ENCODE results near the gene ZCWPW1. TPM values are rescaled to one million over a fixed set of nuclear protein-coding genes. Genes with fewer than 3 reads are reported as not detected.
A peak's percentile ranks its signal among the peaks of the same experiment; 100 is the strongest.

The ZCWPW1 gene
- total and polyA plus RNA-seq, 10 of the 15 experiments (the other 5 are each of a cell fraction or from before 2014, with no cell fraction given), result 1.3 to 4.4 (median 3.7) TPM

GRCh38 chr7:100428199-100428966 lies at the start of gene ZCWPW1 (continued):
- TF ChIP-seq, protein P1, sequence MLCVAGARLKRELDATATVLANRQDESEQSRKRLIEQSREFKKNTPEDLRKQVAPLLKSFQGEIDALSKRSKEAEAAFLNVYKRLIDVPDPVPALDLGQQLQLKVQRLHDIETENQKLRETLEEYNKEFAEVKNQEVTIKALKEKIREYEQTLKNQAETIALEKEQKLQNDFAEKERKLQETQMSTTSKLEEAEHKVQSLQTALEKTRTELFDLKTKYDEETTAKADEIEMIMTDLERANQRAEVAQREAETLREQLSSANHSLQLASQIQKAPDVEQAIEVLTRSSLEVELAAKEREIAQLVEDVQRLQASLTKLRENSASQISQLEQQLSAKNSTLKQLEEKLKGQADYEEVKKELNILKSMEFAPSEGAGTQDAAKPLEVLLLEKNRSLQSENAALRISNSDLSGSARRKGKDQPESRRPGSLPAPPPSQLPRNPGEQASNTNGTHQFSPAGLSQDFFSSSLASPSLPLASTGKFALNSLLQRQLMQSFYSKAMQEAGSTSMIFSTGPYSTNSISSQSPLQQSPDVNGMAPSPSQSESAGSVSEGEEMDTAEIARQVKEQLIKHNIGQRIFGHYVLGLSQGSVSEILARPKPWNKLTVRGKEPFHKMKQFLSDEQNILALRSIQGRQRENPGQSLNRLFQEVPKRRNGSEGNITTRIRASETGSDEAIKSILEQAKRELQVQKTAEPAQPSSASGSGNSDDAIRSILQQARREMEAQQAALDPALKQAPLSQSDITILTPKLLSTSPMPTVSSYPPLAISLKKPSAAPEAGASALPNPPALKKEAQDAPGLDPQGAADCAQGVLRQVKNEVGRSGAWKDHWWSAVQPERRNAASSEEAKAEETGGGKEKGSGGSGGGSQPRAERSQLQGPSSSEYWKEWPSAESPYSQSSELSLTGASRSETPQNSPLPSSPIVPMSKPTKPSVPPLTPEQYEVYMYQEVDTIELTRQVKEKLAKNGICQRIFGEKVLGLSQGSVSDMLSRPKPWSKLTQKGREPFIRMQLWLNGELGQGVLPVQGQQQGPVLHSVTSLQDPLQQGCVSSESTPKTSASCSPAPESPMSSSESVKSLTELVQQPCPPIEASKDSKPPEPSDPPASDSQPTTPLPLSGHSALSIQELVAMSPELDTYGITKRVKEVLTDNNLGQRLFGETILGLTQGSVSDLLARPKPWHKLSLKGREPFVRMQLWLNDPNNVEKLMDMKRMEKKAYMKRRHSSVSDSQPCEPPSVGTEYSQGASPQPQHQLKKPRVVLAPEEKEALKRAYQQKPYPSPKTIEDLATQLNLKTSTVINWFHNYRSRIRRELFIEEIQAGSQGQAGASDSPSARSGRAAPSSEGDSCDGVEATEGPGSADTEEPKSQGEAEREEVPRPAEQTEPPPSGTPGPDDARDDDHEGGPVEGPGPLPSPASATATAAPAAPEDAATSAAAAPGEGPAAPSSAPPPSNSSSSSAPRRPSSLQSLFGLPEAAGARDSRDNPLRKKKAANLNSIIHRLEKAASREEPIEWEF (IDR thresholded peaks at IDR 0.05; ENCODE audit: insufficient replicate concordance, low read depth, low read length), result no peak
- TF ChIP-seq ATF3 (IDR thresholded peaks at IDR 0.05; ENCODE audit: borderline replicate concordance, extremely low read depth, low read depth, low read length), result no peak
- TF ChIP-seq JUND (IDR thresholded peaks at IDR 0.05; ENCODE audit: low read depth, low read length), result no peak
- TF ChIP-seq ETV6 (conservative IDR thresholded peaks at IDR 0.05 in 1 of 2, IDR thresholded peaks at IDR 0.05 in 1 of 2; ENCODE audit: borderline replicate concordance in 1 of 2, low read depth in 1 of 2), result peak in 1 of 2 experiments; percentile 70; a peak in 1 of 4 replicates
- peak; percentile 78; the same call in 1 of the 2 replicates for TF ChIP-seq PAX5 (IDR thresholded peaks at IDR 0.05; ENCODE audit: borderline replicate concordance, low read depth, low read length)
- peak; percentile 10 for TF ChIP-seq RELA (IDR thresholded peaks at IDR 0.05; ENCODE audit: borderline replicate concordance, partially characterized antibody)
- no peak for TF ChIP-seq FOXM1 (IDR thresholded peaks at IDR 0.05; ENCODE audit: low read depth, low read length)
- peak; percentile 77 for TF ChIP-seq PKNOX1 (IDR thresholded peaks at IDR 0.05)
- peak; percentile 98 for TF ChIP-seq POLR2AphosphoS2 (IDR thresholded peaks at IDR 0.05; ENCODE audit: low read depth, low read length)
- peak; percentile 53 to 60 for TF ChIP-seq BHLHE40 (IDR thresholded peaks at IDR 0.05; ENCODE audit: borderline replicate concordance in 1 of 2, low read depth in 2 of 2, low read length in 1 of 2)
- TF ChIP-seq, protein P2, sequence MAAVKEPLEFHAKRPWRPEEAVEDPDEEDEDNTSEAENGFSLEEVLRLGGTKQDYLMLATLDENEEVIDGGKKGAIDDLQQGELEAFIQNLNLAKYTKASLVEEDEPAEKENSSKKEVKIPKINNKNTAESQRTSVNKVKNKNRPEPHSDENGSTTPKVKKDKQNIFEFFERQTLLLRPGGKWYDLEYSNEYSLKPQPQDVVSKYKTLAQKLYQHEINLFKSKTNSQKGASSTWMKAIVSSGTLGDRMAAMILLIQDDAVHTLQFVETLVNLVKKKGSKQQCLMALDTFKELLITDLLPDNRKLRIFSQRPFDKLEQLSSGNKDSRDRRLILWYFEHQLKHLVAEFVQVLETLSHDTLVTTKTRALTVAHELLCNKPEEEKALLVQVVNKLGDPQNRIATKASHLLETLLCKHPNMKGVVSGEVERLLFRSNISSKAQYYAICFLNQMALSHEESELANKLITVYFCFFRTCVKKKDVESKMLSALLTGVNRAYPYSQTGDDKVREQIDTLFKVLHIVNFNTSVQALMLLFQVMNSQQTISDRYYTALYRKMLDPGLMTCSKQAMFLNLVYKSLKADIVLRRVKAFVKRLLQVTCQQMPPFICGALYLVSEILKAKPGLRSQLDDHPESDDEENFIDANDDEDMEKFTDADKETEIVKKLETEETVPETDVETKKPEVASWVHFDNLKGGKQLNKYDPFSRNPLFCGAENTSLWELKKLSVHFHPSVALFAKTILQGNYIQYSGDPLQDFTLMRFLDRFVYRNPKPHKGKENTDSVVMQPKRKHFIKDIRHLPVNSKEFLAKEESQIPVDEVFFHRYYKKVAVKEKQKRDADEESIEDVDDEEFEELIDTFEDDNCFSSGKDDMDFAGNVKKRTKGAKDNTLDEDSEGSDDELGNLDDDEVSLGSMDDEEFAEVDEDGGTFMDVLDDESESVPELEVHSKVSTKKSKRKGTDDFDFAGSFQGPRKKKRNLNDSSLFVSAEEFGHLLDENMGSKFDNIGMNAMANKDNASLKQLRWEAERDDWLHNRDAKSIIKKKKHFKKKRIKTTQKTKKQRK (IDR thresholded peaks at IDR 0.05; ENCODE audit: low read depth, low read length), result 0 out of 2 replicates have a peak, but pooled peaks have one; percentile 13
- no peak for TF ChIP-seq GABPA (IDR thresholded peaks at IDR 0.05; ENCODE audit: low read depth)
- TF ChIP-seq CHD1 (IDR thresholded peaks at IDR 0.05; ENCODE audit: low read depth, low read length), result peak; percentile 79; the same call in 1 of the 2 replicates
- peak; percentile 51 for TF ChIP-seq MEF2B (IDR thresholded peaks at IDR 0.05; ENCODE audit: partially characterized antibody, poor library complexity, severe bottlenecking)
- TF ChIP-seq NR2C2 (IDR thresholded peaks at IDR 0.05; ENCODE audit: borderline replicate concordance, control insufficient read depth, insufficient read length, low read depth), result no peak
- no peak for TF ChIP-seq SUZ12 (IDR thresholded peaks at IDR 0.05; ENCODE audit: unreplicated experiment)
- TF ChIP-seq NBN (IDR thresholded peaks at IDR 0.05), result peak; percentile 95
- peak; percentile 48; the same call in 1 of the 2 replicates for TF ChIP-seq TBL1XR1 (IDR thresholded peaks at IDR 0.05; ENCODE audit: low read depth, low read length)
